GM11168 (cell line): ENCODE measurements around the gene METTL1.
"Not testable (repeated sequence)": the region's sequence is repeated elsewhere in the genome, so short reads cannot be mapped to it uniquely, and the experiment has no call there.

ENCODE experiments used
- in situ Hi-C: fragments of 300-500 bp; cut with MboI; formaldehyde crosslinking; loops from one replicate; pipeline ENCODE4 v1.12.0; 2022; ENCODE audit warnings: low sequenced_read_pairs; ENCODE audit not compliant: unreplicated experiment

The METTL1 gene

GRCh38 chr12:57800965-57801364 is 29.1 kb upstream of the METTL1 start:
- in situ Hi-C loops: no loop called here

DNA sequence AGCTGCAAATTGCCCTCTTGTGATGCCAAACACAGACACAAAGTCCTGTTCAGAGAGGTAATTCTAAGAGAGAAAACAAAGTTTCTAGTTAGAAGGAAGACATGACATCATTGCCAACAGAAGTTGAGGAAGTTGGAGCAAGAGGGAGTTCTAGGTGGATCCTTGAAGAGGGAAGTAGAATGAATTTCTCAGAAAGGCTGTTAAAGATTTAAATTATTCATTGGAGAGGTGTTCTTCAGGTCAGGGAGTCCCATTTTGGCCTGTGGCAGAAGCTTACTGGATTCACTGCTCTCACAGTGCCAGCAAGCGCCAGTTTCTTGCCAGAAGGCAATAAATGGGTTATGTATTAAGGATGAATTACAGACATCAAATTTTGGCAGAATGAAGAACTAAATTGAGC is 26.0 kb upstream of the METTL1 start:
- in situ Hi-C loops: no loop called here

- in situ Hi-C loops: no loop called here
Observed at GRCh38 chr12:57796996-57797395, 25.1 kb upstream of the METTL1 start.

GRCh38 chr12:57795354-57795753 is 23.4 kb upstream of the METTL1 start:
- in situ Hi-C loops: no loop called here

DNA sequence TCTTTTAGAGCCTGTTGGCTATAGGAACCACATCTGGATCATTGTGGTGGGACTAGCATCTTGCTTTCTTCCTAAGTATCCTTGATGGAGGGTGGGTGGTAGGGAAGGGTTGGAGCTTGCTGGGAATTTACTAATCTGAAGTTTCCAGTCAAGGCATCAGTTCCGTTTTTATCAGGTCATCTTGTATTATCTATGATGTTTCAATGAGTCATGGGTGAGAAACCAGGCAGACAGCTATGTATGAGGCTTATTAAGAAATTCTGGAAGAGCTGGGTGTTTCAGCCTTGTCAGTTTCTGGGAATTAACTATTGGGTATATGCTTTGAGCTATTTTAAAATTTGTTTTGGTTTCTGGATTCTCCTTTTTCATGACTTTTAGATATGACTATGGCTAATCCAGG is 22.0 kb upstream of the METTL1 start:
- in situ Hi-C loops: no loop called here

- in situ Hi-C loops: no loop called here
Observed at GRCh38 chr12:57783861-57784260, 12.0 kb upstream of the METTL1 start.

DNA sequence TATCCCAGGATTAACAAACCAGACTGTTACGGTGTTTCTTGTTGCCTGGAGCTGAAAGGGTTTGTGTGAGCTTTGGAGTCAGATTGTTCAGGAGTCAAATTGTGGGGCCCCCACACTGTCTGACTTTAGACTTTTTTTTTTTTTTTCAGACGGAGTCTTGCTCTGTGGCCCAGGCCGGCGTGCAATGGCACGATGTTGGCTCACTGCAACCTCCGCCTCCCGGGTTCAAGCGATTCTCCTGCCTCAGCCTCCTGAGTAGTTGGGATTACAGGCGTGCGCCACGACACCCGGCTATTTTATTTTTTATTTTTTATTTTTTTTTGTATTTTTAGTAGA is 11.5 kb upstream of the METTL1 start:
- in situ Hi-C loops: no loop called here

- in situ Hi-C loops: no loop called here
Observed at GRCh38 chr12:57782608-57783465, 10.9 kb upstream of the METTL1 start, which contains the start of gene TSFM. TSS of gene TSFM (plus strand) at chr12:57782787. CDS start at chr12:57782802, 15 bp downstream.

DNA sequence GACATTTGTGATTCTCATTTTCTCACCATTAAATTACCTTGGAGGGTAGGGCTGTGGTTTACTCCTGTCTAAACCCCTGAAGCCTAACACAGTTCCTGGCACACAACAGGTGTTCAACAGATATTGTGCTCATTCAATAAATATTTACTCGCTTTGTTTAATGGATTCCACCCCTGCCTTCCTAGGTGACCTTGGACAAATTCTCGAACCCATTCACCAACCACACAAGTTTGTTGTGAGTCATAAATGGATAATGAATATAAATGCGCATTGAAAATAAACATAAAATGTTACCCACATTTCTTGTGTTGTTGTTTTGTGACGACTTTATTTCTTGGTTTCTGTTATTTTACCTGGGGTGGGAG is 10.3 kb upstream of the METTL1 start:
- in situ Hi-C loops: no loop called here

- in situ Hi-C loops: no loop called here
Observed at GRCh38 chr12:57781801-57782200, 9.9 kb upstream of the METTL1 start.

GRCh38 chr12:57781244-57781643 is 9.3 kb upstream of the METTL1 start:
- in situ Hi-C loops: no loop called here

GRCh38 chr12:57780284-57780897 is 8.5 kb upstream of the METTL1 start:
- in situ Hi-C loops: no loop called here

GRCh38 chr12:57779736-57780135 is 7.8 kb upstream of the METTL1 start:
- in situ Hi-C loops: no loop called here

DNA sequence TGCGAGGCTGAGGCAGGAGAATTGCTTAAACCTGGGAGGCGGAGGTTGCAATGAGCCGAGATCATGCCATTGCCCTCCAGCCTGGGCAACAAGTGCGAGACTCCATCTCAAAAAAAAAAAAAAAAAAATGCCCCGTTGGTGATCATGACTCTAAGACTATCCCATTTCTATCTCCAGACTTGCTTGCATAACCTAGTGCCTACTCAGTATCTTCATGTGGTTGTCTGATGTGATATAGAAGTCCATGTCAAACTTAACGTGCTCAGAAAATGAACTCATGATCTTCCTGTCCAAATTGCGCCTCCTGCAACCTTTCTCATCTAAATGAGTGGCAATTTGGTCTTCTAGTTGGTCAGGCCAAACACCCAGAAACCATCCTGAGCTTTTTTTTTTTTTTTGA is 6.0 kb upstream of the METTL1 start:
- in situ Hi-C loops: no loop called here

- in situ Hi-C loops: no loop called here
Observed at GRCh38 chr12:57777367-57777766, 5.5 kb upstream of the METTL1 start.

DNA sequence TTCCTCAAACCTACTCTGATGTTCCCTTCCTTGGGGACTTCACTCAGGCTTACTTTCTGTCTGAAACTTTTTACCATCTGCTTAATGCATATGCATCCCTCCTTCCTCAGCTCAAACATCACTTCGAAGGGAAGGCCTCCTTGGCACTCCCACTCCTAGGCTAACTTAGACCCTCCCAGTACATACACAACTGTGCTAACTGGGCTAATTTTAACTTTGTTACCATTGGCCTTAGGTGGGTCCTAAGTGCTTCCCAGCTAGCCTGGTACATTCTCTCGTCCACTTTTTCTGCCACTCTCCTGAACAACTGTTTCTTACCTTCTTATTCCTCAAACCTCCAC is 4.3 kb upstream of the METTL1 start:
- in situ Hi-C loops: no loop called here

- in situ Hi-C loops: no loop called here
Observed at GRCh38 chr12:57775563-57776246, 3.8 kb upstream of the METTL1 start.

DNA sequence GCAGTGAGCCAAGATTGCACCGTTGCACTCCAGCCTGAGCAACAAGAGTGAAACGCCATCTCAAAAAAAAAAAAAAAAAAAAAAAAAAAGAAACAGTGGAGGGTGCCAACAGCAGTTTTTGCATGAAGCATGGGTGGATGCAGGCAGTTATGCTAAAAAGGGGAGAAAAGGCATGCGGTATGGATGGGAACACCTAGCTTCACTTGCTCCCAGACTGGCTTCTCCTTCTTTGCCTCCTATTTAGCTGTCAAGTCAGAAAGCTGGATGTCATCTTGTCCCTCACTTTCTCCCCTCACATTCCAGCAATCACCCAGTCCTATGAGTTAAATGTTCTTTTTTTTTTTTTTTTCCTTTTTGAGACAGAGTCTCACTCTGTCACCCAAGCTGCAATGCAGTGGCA is 3.1 kb upstream of the METTL1 start:
- in situ Hi-C loops: no loop called here

DNA sequence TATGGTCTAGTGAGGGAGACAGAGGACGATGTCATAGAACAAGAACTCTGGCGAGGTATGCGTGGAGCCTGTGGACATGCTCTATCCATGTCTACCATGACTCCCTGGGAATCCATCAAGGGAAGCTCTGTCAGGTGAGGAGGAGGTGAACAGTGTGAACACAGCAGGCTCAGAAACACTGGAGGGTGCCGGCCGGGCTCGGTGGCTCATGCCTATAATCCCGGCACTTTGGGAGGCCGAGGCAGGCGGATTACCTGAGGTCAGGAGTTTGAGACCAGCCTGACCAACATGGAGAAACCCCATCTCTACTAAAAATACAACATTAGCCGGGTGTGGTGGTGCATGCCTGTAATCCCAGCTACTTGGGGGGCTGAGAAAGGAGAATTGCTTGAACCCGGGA is 2.7 kb upstream of the METTL1 start:
- in situ Hi-C loops: not testable (repeated sequence)

DNA sequence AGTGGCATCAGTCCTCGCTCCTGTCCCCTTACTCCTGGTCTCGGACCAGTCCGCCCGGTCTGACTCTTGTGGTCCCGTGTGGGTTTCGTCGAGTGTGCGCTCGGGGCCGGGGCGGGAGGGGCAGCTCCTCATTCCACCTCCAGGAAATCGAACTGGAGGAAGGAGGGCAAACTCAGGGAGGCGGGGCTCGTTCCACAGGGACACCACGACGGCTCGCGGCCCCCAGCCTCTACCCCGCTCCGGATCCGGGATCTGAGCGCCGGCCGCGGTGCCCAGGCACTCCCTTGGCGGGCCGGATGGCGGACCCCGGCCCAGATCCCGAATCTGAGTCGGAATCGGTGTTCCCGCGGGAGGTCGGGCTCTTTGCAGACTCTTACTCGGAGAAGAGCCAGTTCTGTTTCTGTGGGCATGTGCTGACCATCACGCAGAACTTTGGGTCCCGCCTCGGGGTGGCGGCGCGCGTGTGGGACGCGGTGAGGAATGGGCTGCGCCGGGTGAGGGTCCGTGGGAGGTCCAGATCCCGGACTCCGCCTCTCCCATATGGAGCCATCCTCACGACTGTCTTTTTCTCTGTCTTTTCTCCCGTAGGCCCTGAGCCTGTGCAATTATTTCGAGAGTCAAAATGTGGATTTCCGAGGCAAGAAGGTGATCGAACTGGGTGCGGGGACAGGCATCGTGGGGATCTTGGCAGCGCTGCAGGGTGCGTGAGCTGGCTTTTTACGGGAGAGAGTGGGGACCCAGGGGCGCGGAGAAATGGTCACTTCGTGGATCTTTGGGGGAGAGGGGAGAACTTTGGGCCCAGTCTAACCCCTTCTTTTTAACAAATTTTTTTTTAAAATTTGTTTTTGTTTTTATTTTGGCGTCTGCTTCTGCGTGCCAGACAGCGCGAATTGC is 771 bp upstream of the METTL1 start, which contains the start of gene EEF1AKMT3:
Gene EEF1AKMT3 (plus strand): TSS at position 186 of the 894 bp plus-strand sequence. CDS start 111 bp downstream, at position 297.
- in situ Hi-C loops: no loop called here
